Measurements from ENCODE around the gene GUCY2D.

Gene GUCY2D

GRCh38 chr17:8052256-8053252, 50.1 kb downstream of the GUCY2D start:
- TF ChIP-seq CTCF (IDR thresholded peaks at IDR 0.05) = no peak
- Histone ChIP-seq H3K4me1 (ENCODE audit: control insufficient read depth in 1 of 2, insufficient read depth in 1 of 2, low read depth in 1 of 2, low read length in 1 of 2) (peaks cover 28 to 36% of the 10 kb centered on the region in 2 experiments), H3K4me3 (ENCODE audit: low read depth in 1 of 2, low read length in 1 of 2) (no peak overlapping the region)

DNA sequence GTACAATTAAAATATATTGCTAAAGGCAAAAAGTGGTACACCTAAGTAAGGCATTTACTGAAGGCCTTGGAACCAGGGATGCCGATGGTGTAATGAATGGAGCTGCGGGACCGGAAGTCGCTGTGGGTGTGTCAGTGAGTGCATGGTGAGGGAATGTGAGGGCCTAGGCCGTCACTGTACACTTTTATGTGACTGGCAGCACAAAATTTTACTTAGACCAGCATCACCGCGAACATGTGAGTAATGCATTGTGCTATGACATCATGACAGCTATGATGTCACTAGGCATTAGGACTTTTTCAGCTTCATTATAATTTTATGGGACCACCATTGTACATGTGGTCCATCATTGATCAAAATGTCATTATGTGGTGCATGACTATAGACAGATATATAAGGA, 51.2 kb downstream of the GUCY2D start:
- TF ChIP-seq CTCF (IDR thresholded peaks at IDR 0.05) = no peak
- Histone ChIP-seq H3K36me3 (no peaks in the 10 kb centered on the region), H3K27ac (no peak overlapping the region), H3K27me3 (peaks cover 15% of the 10 kb centered on the region), H3K4me3 (ENCODE audit: low read depth in 1 of 2, low read length in 1 of 2) (no peak overlapping the region), H3K9me3 (no peaks in the 10 kb centered on the region), H3K4me1 (ENCODE audit: control insufficient read depth in 1 of 2, insufficient read depth in 1 of 2, low read depth in 1 of 2, low read length in 1 of 2) (peaks cover 32 to 41% of the 10 kb centered on the region in 2 experiments)

More at GRCh38 chr17:8052256-8053252, 50.1 kb downstream of the GUCY2D start:
- Histone ChIP-seq H3K9me3 (no peaks in the 10 kb centered on the region), H3K27me3 (peaks cover 10% of the 10 kb centered on the region), H3K27ac (no peak overlapping the region), H3K36me3 (no peaks in the 10 kb centered on the region)

GRCh38 chr17:8055851-8056231, 53.4 kb downstream of the GUCY2D start:
- peaks cover 32 to 41% of the 10 kb centered on the region in 2 experiments for H3K4me1 ChIP-seq (ENCODE audit: control insufficient read depth in 1 of 2, insufficient read depth in 1 of 2, low read depth in 1 of 2, low read length in 1 of 2)
- H3K27me3 ChIP-seq = peaks cover 37% of the 10 kb centered on the region
- H3K36me3 ChIP-seq = no peaks in the 10 kb centered on the region
- TF ChIP-seq CTCF (IDR thresholded peaks at IDR 0.05) = no peak
- peak overlapping the region; percentile 94 for H3K27ac ChIP-seq
- no peaks in the 10 kb centered on the region for H3K9me3 ChIP-seq
- H3K4me3 ChIP-seq (ENCODE audit: low read depth in 1 of 2, low read length in 1 of 2) = peak overlapping the region; percentile 45 to 54

DNA sequence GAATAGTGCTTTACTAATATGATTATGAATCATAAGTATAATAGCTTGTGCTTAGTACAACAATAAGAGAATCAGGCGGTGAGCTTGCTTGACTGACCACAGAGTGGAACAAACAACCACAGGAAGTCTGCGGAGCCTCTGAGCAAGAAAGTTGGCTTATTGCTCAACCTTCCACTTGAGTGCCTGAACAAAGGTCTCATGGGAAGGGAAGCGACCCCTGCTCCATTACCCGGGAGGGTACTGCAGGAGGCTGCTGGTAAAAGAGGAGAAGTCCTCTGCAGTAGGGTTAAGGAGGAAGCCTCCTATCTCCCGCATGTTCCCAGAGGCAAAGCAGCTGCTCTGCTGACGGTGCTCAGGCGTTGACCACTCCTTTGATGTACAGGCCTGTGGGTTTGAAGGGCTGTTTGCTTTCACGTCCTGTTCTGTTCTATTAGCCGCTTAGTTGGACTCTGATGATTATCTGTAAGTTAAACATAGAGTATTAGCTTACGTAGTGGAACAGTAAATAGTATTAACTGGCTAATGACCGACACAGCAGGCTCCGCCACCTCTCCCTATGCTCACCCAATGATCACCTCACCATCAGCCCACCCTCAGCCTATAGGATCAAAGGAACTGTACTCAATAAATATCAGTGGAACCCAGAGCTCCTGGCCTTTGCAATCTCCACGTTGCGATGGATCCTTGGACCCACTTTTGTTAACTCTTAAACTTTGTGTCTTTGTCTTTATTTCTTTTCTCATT, 54.0 kb downstream of the GUCY2D start:
- H3K4me3 ChIP-seq (ENCODE audit: low read depth in 1 of 2, low read length in 1 of 2) = peak overlapping the region; percentile 45 to 54

More for the DNA sequence above, 54.0 kb downstream of the GUCY2D start:
- TF ChIP-seq CTCF (IDR thresholded peaks at IDR 0.05) = no peak
- H3K27ac ChIP-seq = peak overlapping the region; percentile 94
- H3K4me1 ChIP-seq (ENCODE audit: control insufficient read depth in 1 of 2, insufficient read depth in 1 of 2, low read depth in 1 of 2, low read length in 1 of 2) = peaks cover 32 to 41% of the 10 kb centered on the region in 2 experiments
- no peaks in the 10 kb centered on the region for H3K9me3 ChIP-seq
- no peaks in the 10 kb centered on the region for H3K36me3 ChIP-seq
- peaks cover 43% of the 10 kb centered on the region for H3K27me3 ChIP-seq

Data from neutrophil (primary cell).